Measurements from ENCODE around the gene NOTCH2.
"Not testable (repeated sequence)": the region's sequence is repeated elsewhere in the genome, so short reads cannot be mapped to it uniquely, and the experiment has no call there.

NOTCH2 gene

GRCh38 chr1:120048208-120048607 lies 21.3 kb downstream of the NOTCH2 start:
- H3K27ac ChIP-seq = not testable (repeated sequence)

GRCh38 chr1:120041771-120042170 lies 27.7 kb downstream of the NOTCH2 start:
- not testable (repeated sequence) for H3K27ac ChIP-seq

- not testable (repeated sequence) for H3K27ac ChIP-seq
Measured at GRCh38 chr1:120032253-120032652, 37.2 kb downstream of the NOTCH2 start.

- H3K27ac ChIP-seq = not testable (repeated sequence)
Measured at GRCh38 chr1:120023791-120024190, 45.7 kb downstream of the NOTCH2 start.

GRCh38 chr1:120014978-120015377 lies 54.5 kb downstream of the NOTCH2 start:
- H3K27ac ChIP-seq = not testable (repeated sequence)

- H3K27ac ChIP-seq = not testable (repeated sequence)
Measured at GRCh38 chr1:120008320-120008719, 61.1 kb downstream of the NOTCH2 start.

- not testable (repeated sequence) for H3K27ac ChIP-seq
Measured at GRCh38 chr1:120007850-120008249, 61.6 kb downstream of the NOTCH2 start.

- not testable (repeated sequence) for H3K27ac ChIP-seq
Measured at GRCh38 chr1:120001035-120001434, 68.4 kb downstream of the NOTCH2 start.

- not testable (repeated sequence) for H3K27ac ChIP-seq
Measured at GRCh38 chr1:119996731-119997312, 72.6 kb downstream of the NOTCH2 start.

- not testable (repeated sequence) for H3K27ac ChIP-seq
Measured at GRCh38 chr1:119995975-119996374, 73.5 kb downstream of the NOTCH2 start.

GRCh38 chr1:119988306-119989062 lies 81.0 kb downstream of the NOTCH2 start:
- no peak for TF ChIP-seq CTCF (conservative IDR thresholded peaks at IDR 0.05)
- no peak overlapping the region for H3K27ac ChIP-seq

- no peak for TF ChIP-seq CTCF (conservative IDR thresholded peaks at IDR 0.05)
- H3K27ac ChIP-seq = no peak overlapping the region
Measured at GRCh38 chr1:119987686-119988085, 81.8 kb downstream of the NOTCH2 start.

- no peak for TF ChIP-seq CTCF (conservative IDR thresholded peaks at IDR 0.05)
- no peak overlapping the region for H3K27ac ChIP-seq
Measured at GRCh38 chr1:119987112-119987511, 82.3 kb downstream of the NOTCH2 start.
